SK-N-SH treated with all-trans-retinoic acid at 6 μM for 48 hours (cell line): ENCODE data around the gene SLC2A13.

Experiments
- ARNTL ChIP-seq: fragments of 450-650 bp; formaldehyde crosslinking; IDR thresholded peaks from 2 replicates; pipeline ENCODE4 v1.5.0; 2020; ENCODE audit warnings: low read depth, mild to moderate bottlenecking, moderate library complexity, borderline replicate concordance
- CSDC2 ChIP-seq: fragments of 250-450 bp; sonication (Bioruptor Pico); IDR thresholded peaks from 2 replicates; pipeline ENCODE4 v1.5.0; 2020; ENCODE audit warnings: mild to moderate bottlenecking, moderate library complexity
- POU6F1 ChIP-seq: fragments of 250-450 bp; sonication (Bioruptor Pico); IDR thresholded peaks from 2 replicates; pipeline ENCODE4 v1.8.0; 2021; ENCODE audit warnings: low read depth, mild to moderate bottlenecking, moderate library complexity, borderline replicate concordance
- TOX ChIP-seq: fragments of 250-450 bp; sonication (Bioruptor Pico); IDR thresholded peaks from 2 replicates; pipeline ENCODE4 v1.8.0; 2021; ENCODE audit warnings: mild to moderate bottlenecking, moderate library complexity, borderline replicate concordance
- ZFP3 ChIP-seq: fragments of 250-450 bp; sonication (Bioruptor Pico); IDR thresholded peaks from 2 replicates; pipeline ENCODE4 v1.5.0; 2020; ENCODE audit warnings: mild to moderate bottlenecking, moderate library complexity
- ZFP30 ChIP-seq: fragments of 450-650 bp; formaldehyde crosslinking; IDR thresholded peaks from 2 replicates; pipeline ENCODE4 v1.5.0; 2022; ENCODE audit warnings: mild to moderate bottlenecking, moderate library complexity
- TF ChIP-seq, protein P1 (sequence below): fragments of 250-450 bp; sonication (Bioruptor Pico); IDR thresholded peaks from 2 replicates; pipeline ENCODE4 v1.5.1; 2021; ENCODE audit warnings: mild to moderate bottlenecking, moderate library complexity

GRCh38 chr12:39763071-39763889, 342.6 kb downstream of the SLC2A13 start:
- no peak for TF ChIP-seq ARNTL
- no peak for TF ChIP-seq TOX (CRISPR knock-in tag)
- TF ChIP-seq POU6F1 (CRISPR knock-in tag): no peak
- no peak for TF ChIP-seq ZFP30 (CRISPR knock-in tag)
- TF ChIP-seq, protein P1, sequence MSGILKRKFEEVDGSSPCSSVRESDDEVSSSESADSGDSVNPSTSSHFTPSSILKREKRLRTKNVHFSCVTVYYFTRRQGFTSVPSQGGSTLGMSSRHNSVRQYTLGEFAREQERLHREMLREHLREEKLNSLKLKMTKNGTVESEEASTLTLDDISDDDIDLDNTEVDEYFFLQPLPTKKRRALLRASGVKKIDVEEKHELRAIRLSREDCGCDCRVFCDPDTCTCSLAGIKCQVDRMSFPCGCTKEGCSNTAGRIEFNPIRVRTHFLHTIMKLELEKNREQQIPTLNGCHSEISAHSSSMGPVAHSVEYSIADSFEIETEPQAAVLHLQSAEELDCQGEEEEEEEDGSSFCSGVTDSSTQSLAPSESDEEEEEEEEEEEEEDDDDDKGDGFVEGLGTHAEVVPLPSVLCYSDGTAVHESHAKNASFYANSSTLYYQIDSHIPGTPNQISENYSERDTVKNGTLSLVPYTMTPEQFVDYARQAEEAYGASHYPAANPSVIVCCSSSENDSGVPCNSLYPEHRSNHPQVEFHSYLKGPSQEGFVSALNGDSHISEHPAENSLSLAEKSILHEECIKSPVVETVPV (CRISPR knock-in tag): no peak
- TF ChIP-seq ZFP3 (CRISPR knock-in tag): no peak
- no peak for TF ChIP-seq CSDC2 (CRISPR knock-in tag)
